ENCODE results near the gene DYNLRB1.

Gene DYNLRB1

DNA sequence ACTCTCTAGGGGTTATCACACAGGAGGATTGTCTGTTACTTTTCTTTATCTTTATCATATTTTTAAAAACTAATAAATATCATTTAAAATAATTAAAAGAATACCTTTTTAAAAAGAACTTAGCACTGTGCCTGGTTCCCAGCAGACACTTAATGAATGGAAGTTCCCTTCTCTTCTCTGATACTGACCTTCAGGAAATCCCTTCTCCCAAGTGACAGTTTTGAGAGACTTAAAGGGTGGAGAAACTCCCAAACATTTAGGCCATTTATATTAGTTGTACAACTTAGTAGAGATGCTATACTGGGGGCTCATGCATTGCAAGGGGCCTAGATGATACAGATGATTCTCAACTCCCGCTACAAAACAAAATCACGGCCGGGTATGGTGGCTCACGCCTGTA lies 60.8 kb downstream of the DYNLRB1 start:
- in situ Hi-C loops (cut with MboI; ENCODE audit: low sequenced_read_pairs): no loop called here

DNA sequence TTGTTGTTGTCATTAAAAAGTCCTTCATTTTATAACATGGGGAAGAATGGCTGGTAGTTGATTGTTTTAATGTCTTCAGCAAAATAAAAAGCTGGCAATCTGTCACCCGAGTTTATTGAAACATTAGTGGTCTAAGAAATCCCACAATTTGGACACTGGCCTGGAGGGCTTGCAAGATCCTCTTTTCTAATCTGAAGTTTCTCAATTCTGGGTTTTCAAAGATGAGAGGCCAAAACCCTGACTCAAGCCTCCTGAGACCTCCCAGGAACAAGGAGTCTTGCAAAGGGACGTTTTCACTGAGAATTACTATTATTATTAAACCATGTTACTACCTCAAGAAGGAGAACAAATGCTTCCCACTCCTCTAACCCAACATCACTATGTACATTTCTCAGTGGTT lies 61.8 kb downstream of the DYNLRB1 start:
- in situ Hi-C loops (cut with MboI; ENCODE audit: low sequenced_read_pairs): no loop called here

DNA sequence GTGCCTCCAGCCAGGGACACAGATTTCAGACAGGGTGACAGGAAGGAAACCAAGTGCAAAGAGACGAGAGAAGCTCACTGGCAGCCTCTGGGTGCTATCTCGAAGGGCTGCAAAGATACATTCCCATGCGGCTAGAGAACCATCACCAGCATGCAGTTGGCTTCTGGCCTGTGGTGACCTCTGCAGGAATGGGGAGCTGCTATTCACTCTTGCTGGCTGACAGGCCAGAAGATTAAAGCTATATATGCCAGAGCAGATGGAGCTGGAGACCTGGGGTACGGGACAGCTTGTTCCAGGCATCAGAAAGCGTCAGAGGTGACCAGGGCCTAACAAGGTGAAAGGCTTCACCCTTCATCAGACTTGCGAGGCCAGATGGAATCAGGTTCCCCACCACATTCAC lies 62.3 kb downstream of the DYNLRB1 start:
- in situ Hi-C loops (cut with MboI; ENCODE audit: low sequenced_read_pairs): no loop called here

- in situ Hi-C loops (cut with MboI; ENCODE audit: low sequenced_read_pairs): no loop called here
These were observed 63.2 kb downstream of the DYNLRB1 start for GRCh38 chr20:34579191-34579978.

DNA sequence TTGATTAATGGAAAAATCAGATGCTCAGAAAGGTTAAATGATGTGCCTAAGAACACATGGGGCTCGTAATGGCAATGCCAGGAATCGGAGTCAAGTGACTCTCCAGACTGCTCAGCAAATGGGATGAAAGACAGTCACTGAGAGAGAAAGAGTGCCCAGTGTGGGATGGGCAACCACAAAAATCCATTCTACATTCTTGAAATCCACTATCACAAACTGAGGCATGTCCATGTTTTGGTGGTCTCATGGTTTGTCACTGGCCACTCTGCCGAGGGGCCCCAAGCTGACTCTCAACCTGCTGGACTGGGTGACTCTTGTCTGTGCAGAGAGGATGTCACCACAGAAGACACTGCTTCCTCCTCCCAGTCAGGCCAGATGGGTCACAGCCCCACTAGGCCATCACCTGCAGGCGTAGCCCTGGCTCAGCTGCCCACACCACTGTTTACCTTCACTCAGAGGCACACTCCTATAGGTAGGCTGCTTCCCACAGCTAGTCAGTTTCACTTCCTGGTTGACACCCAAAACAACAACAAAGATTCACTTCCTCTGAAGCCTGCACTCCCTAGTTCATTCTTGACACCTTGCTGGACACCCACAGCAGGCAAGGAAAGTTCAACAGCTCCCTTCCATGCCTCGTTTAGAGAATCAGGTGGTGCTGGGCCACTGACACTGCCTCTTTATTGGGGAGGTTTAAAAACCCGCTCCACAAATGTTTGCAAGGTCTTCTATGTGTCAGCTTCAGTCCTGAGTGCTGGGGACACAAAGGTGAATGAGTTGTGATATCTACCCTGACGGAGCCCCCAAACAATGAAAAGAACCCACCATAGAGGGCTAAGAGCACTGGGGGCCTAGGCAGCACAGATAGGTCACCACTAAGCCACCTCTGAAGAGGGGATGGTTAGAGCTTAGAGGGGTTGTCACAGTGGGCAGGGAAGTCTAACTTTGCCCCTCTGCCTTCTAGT lies 64.0 kb downstream of the DYNLRB1 start:
- in situ Hi-C loops (cut with MboI; ENCODE audit: low sequenced_read_pairs): no loop called here

DNA sequence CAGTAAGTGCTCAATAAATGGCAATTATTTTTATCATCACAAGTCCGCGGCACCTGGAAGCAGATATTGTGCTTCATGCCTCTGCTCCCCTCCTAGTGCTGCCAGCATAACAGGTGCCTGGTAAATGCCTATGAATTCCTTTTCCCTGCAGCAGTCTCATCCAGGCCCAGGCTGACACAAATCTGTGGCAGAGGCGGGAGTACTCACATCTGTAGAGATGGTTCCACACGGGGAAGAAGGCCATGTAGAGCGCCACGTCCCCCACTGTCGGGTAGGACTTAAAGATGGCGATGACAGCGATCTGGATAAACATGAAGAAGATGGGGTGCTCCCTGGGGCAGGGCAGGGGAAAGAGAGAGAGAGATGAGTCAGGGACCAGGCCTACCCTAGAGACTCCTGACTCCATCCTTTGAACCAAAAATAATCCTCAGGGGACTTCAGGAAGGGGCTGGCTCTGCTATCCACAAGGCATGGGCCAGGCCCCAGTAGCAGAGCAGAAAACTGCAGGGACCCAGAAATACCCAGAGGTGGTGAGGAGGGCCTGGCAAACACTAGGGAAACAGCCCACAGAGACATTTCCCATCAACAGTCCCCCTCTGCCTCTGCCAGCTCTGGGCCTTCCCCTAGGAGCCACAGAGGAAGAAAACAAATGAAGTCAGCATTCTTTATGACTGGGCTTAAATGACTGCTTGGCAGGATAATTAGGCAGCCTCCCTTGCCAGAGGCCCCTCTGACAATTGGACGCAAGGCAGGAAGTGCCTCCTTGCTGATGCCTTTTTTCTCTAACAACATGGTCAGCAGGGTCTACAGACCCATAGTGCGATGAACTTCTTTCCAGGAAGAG lies 65.3 kb downstream of the DYNLRB1 start:
- in situ Hi-C loops (cut with MboI; ENCODE audit: low sequenced_read_pairs): no loop called here

- in situ Hi-C loops (cut with MboI; ENCODE audit: low sequenced_read_pairs): no loop called here
These were observed 66.0 kb downstream of the DYNLRB1 start for GRCh38 chr20:34582221-34582620.

DNA sequence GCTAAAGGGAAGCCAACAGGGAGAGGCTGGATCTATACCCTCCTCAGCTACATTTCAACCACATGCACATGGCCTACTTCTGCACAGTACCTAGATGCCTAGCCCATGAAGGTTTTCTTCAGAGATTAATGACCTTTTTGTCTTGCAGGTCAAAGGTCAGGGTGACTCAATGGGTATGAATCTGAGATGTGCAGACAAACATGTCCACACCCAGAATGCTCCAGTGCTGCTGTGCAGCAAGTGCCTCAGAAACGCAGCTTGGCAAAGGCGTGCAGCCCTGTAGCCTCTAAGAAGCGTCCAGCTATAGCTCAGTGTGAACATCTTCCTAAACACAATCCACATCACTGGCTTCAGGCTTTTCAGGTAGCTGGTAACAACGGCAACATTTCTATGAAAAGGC lies 66.7 kb downstream of the DYNLRB1 start:
- in situ Hi-C loops (cut with MboI; ENCODE audit: low sequenced_read_pairs): no loop called here

- in situ Hi-C loops (cut with MboI; ENCODE audit: low sequenced_read_pairs): no loop called here
These were observed 67.3 kb downstream of the DYNLRB1 start for GRCh38 chr20:34583544-34583943.

DNA sequence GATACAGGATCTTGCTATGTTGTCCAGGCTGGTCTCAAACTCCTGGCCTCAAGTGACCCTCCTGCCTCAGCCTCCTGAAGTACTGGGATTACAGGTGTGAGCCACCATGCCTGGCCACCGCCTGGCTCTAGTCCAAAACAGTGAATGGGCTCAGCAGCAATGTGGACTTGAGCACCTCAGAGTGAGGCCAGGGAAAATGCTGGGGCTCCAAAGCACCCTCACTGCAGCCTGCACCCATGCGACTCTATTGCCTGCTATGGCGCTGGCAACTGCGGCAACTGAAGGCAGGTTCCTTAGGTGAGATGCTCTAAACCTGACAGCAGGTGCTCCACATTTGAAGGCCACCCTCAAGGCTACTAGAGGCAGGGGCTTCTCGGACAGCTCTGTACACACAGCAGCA lies 68.8 kb downstream of the DYNLRB1 start:
- in situ Hi-C loops (cut with MboI; ENCODE audit: low sequenced_read_pairs): no loop called here

- in situ Hi-C loops (cut with MboI; ENCODE audit: low sequenced_read_pairs): no loop called here
These were observed 70.4 kb downstream of the DYNLRB1 start for GRCh38 chr20:34586488-34587163.
